IPS DF 6.9 (cell line): ENCODE data around the gene DCPS.
"Not testable (repeated sequence)": the region's sequence is repeated elsewhere in the genome, so short reads cannot be mapped to it uniquely, and the experiment has no call there.

Experiments used
- DNase-seq: peaks from one replicate; pipeline ENCODE4 v3.0.0-alpha.2; 2013; ENCODE audit warnings: low read depth, low spot score
- H3K27ac ChIP-seq: one replicate; pipeline ENCODE4 v1.5.1; 2013; ENCODE audit warnings: low read length, control low read depth
- H3K27me3 ChIP-seq: 2 replicates; pipeline ENCODE4 v1.6.1; 2013; ENCODE audit warnings: mild to moderate bottlenecking, low read length; ENCODE audit not compliant: control insufficient read depth, insufficient read depth
- H3K36me3 ChIP-seq: 2 replicates; pipeline ENCODE4 v1.6.1; 2013; ENCODE audit warnings: low read length; ENCODE audit not compliant: control insufficient read depth, insufficient read depth
- H3K4me1 ChIP-seq: 2 replicates; pipeline ENCODE4 v1.6.1; 2013; ENCODE audit warnings: low read length; ENCODE audit not compliant: control insufficient read depth, insufficient read depth
- H3K4me3 ChIP-seq: 2 replicates; pipeline ENCODE4 v1.5.1; 2013; ENCODE audit warnings: mild to moderate bottlenecking, low read length
- H3K9me3 ChIP-seq: 2 replicates; pipeline ENCODE4 v1.6.1; 2013; ENCODE audit warnings: low read length, inconsistent platforms; ENCODE audit not compliant: control insufficient read depth, insufficient read depth
- WGBS: extraction: QIAGEN DNeasy Blood & Tissue Kit; methylation state at CpG from one replicate; pipeline ENCODE4 v1.1.7; 2013; ENCODE audit warnings: mixed read lengths, missing lambda C conversion rate; ENCODE audit not compliant: insufficient read length, insufficient coverage; 5-methylcytosine and 5-hydroxymethylcytosine counted together

DCPS gene

DNA sequence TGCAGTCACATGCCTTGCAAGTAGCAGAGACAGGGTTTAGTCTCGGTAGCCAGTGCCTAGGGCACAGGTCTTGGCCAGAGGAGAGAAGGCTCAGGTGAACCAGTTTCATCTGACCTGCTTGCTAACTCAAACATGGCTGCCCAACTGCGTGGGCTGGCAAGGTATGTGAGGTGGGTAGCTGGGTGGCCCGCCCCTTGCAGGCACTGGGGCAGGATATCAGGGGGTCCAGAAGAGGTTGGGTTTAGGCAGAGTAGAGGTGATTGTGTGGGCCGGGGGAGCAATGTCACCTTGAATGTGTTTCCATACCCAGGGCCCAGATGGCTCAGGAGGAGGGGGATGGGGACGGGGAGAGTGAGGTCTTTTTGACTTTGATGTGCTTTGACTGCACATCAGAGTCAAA, 89.3 kb downstream of the DCPS start:
- H3K27ac ChIP-seq = no peak overlapping the region
- no peak overlapping the region for H3K4me3 ChIP-seq

DNA sequence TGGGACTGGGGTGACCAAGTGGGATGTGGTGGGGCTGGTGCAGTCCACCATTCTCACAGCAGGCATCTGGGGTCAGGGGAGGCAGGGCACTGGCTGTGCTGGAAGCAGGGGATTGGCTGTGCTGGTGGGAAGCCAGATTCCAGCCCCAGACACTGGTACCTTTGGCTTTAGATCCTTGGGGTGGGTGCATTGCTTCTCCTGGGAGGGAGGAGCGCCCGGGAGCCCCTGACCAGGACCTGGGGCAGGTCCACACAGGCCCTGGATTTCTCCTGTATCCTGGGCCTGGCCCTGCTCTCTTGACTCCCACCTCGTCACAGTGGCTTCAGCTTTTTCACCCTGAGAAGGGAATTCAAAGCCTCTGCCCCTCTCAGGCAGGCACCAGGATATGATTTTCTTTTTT, 90.2 kb downstream of the DCPS start:
- Histone ChIP-seq H3K27me3 (no peaks in the 10 kb centered on the region), H3K9me3 (no peaks in the 10 kb centered on the region), H3K36me3 (no peaks in the 10 kb centered on the region), H3K4me1 (no peaks in the 10 kb centered on the region), H3K27ac (no peak overlapping the region), H3K4me3 (no peak overlapping the region)
- DNase-seq = no peak
- no CpG with 5 or more reads among the region's 3 CpGs for WGBS

More for the DNA sequence above, 89.3 kb downstream of the DCPS start:
- no peaks in the 10 kb centered on the region for H3K27me3 ChIP-seq
- H3K9me3 ChIP-seq = no peaks in the 10 kb centered on the region
- no peaks in the 10 kb centered on the region for H3K36me3 ChIP-seq
- WGBS = no CpG with 5 or more reads among the region's 5 CpGs
- DNase-seq = no peak
- H3K4me1 ChIP-seq = no peaks in the 10 kb centered on the region

DNA sequence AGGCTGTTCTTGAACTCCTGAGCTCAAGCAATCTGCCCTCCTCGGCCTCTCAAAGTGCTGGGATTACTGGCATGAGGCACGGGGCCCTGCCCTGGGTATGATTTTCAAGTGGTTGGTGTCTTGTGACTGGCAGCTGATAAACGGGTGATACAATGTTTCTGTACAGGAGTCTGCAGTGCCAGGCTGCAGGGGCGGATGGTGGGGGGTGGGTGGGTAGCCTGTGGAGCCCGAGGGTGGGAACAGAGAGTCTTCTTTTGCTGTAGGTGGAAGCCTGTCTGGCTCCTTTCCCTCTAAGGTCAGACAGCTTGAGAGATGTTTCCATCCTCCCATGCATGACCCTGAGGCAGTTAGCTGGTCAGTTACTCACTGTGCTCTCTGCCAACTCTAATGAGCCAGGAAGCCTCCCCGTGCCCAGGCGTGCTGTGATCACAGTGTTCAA, 90.8 kb downstream of the DCPS start:
- not testable (repeated sequence) for H3K36me3 ChIP-seq, H3K9me3 ChIP-seq, H3K27ac ChIP-seq, DNase-seq, H3K27me3 ChIP-seq, H3K4me3 ChIP-seq, H3K4me1 ChIP-seq
- no CpG with 5 or more reads among the region's 7 CpGs for WGBS
